Gastroesophageal sphincter (tissue), 3 donors: ENCODE data around the gene ADAM17.

ENCODE experiments used
- CTCF ChIP-seq, 4 experiments: fragments of 200-600 bp in 2 of 4; fragments of 450-650 bp in 2 of 4; sonication (generic) in 1 of 4; IDR thresholded peaks; one replicate each; pipeline ENCODE4 v1.5.1; 2017 to 2019; ENCODE audit warnings: antibody characterized with exemption in 4 of 4, mild to moderate bottlenecking in 2 of 4, moderate library complexity in 2 of 4
- EP300 ChIP-seq: sonication (generic); formaldehyde crosslinking; IDR thresholded peaks from one replicate; pipeline ENCODE4 v1.6.1; 2017; ENCODE audit warnings: antibody characterized with exemption, mild to moderate bottlenecking
- POLR2A ChIP-seq, 2 donors: fragments of 450-650 bp; IDR thresholded peaks; one replicate each; pipeline ENCODE4 v1.6.1; 2017; ENCODE audit warnings: antibody characterized with exemption in 2 of 2, mild to moderate bottlenecking in 2 of 2, moderate library complexity in 1 of 2
- POLR2AphosphoS5 ChIP-seq: sonication (generic); formaldehyde crosslinking; IDR thresholded peaks from one replicate; pipeline ENCODE4 v1.6.1; 2017; ENCODE audit warnings: antibody characterized with exemption

GRCh38 chr2:9474361-9475057 is 81.1 kb downstream of the ADAM17 start, which contains the start of gene IAH1:
- TF ChIP-seq CTCF (IDR thresholded peaks at IDR 0.05) (peak in 1 of 4 experiments; percentile 28), POLR2A (IDR thresholded peaks at IDR 0.05) (peak; percentile 54 to 78), POLR2AphosphoS5 (peak; percentile 45), EP300 (no peak)
